Activated CD4-positive, alpha-beta memory T cell treated with anti-CD3 and anti-CD28 coated beads for 36 hours (primary cell): Measurements from ENCODE around the gene ACVR1B. TPM values are rescaled to one million over a fixed set of nuclear protein-coding genes. Genes with fewer than 3 reads are reported as not detected.

ENCODE experiments used
- CTCF ChIA-PET: fragments of 350-600 bp; sonication (Branson Sonifier 250); formaldehyde crosslinking; loops from one replicate; lab custom pipeline; 2021; ENCODE audit warnings: antibody characterized with exemption, inconsistent platforms; lab: Charles Lee
- POLR2A ChIA-PET: fragments of 350-600 bp; sonication (Branson Sonifier 250); formaldehyde crosslinking; loops from one replicate; lab custom pipeline; 2021; ENCODE audit warnings: antibody characterized with exemption; lab: Charles Lee
- DNase-seq: peaks from one replicate; pipeline ENCODE4 v3.0.0-alpha.2; 2020
- H3K27ac Mint-ChIP-seq: one replicate; pipeline ENCODE4 v1.8.0; 2021; ENCODE audit warnings: mixed read lengths
- H3K27me3 Mint-ChIP-seq: one replicate; pipeline ENCODE4 v1.8.0; 2021; ENCODE audit warnings: mixed read lengths
- H3K36me3 Mint-ChIP-seq: one replicate; pipeline ENCODE4 v1.8.0; 2021; ENCODE audit warnings: mixed read lengths
- H3K4me1 Mint-ChIP-seq: one replicate; pipeline ENCODE4 v1.8.0; 2021; ENCODE audit warnings: low read depth, mixed read lengths
- H3K4me3 Mint-ChIP-seq: one replicate; pipeline ENCODE4 v1.8.0; 2021; ENCODE audit warnings: mild to moderate bottlenecking, mixed read lengths
- H3K9me3 Mint-ChIP-seq: one replicate; pipeline ENCODE4 v1.8.0; 2021; ENCODE audit warnings: mixed read lengths
- intact Hi-C: fragments of 100-400 bp; cut with micrococcal nuclease; formaldehyde crosslinking; loops from one replicate; pipeline ENCODE4 v1.15.1; 2023
- total RNA-seq, 2 experiments: library from RNA; stranded (reverse); gene quantifications; one replicate each; pipeline ENCODE4 v1.2.3, GENCODE V29; 2021

ACVR1B gene
- total RNA-seq, 2 experiments from 2014 or later = 8.0 to 8.3 TPM

DNA sequence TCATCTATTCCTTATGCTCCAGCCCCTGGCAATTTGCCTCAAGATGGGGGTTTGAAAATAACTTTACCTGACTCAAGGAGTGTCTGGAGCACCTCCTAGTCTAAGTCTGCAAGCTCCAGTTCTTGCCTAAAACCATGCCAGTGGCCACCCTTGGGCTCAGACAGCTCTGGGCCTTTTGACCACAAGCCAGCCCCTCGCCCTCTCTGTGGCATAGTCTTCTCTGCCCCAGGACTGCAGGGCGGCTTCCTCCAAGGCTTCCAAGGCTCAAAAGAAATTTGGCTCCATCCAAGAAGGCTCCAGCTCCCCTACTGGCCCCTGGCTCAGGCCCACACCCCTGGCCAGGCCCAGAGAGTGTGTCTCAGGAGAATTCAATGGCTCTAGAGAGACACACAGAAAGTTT lies 29.4 kb upstream of the ACVR1B start:
- H3K27ac Mint-ChIP-seq = no peak overlapping the region
- peaks cover 12% of the 10 kb centered on the region for H3K4me1 Mint-ChIP-seq
- POLR2A ChIA-PET = no interaction called here
- no peaks in the 10 kb centered on the region for H3K9me3 Mint-ChIP-seq
- H3K27me3 Mint-ChIP-seq = no peaks in the 10 kb centered on the region
- no peak for DNase-seq
- no peaks in the 10 kb centered on the region for H3K36me3 Mint-ChIP-seq
- H3K4me3 Mint-ChIP-seq = no peak overlapping the region
- CTCF ChIA-PET = interaction anchor here (0.8 to 3.1 kb wide), 21 partner anchors 9 to 501 kb away, joined by 3 to 21 read pairs (median 6); no protein-coding TSS in a partner anchor
- intact Hi-C loops = no loop called here

- DNase-seq = no peak
- ChIA-PET CTCF (interaction anchor here (0.7 to 3.1 kb wide), 24 partner anchors 9 to 502 kb away, joined by 3 to 21 read pairs (median 5); no protein-coding TSS in a partner anchor), POLR2A (no interaction called here)
- Mint-ChIP-seq H3K27me3 (no peaks in the 10 kb centered on the region), H3K36me3 (no peaks in the 10 kb centered on the region), H3K4me1 (peaks cover 12% of the 10 kb centered on the region), H3K9me3 (no peaks in the 10 kb centered on the region), H3K4me3 (no peak overlapping the region), H3K27ac (no peak overlapping the region)
- intact Hi-C loops = no loop called here
Measured at GRCh38 chr12:51922762-51923505, 28.6 kb upstream of the ACVR1B start.

DNA sequence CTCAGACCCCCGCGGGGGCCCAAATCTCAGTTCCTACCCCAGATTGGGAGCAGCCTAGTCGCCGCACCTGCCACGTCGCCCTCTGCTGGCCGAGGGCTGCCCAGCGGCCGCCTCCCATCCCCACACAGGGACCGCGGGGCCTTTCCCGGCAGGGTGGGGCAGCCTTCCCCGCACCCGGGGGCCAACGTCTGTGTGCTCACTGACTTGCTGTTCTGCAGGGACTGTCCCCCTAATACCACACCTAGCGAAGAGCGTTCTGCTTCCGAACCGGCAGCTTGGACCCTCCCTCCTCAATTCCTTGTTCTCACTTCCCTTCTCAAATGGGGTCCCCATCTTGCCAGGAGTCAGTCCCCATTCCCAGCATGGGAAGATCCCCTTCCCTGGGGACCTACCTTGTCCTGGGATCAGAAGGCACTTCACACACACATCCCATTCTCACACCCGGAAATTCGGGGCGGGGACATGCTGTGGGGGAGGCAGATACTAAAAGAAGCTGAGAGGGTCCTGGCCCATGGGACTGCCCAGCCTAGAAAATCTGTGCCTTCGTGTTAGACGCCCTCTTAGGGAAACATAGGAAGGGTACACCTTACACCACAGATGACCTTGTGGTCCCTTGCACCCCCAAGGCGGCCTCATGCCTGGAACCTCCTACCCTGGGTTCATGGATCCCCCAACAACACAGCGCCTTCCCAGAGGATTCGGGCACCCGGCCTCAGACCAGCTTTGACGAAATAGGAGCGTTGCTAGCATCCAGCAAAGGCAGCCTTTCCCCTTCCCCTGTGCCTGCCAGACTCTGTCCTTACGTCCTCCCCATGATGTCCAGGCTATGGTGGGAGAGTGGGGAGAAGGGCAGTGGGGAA lies 27.8 kb upstream of the ACVR1B start:
- no peak overlapping the region for H3K27ac Mint-ChIP-seq
- CTCF ChIA-PET = interaction anchor here (0.6 to 4.7 kb wide), 24 partner anchors 10 to 1533 kb away, joined by 3 to 33 read pairs (median 5); no protein-coding TSS in a partner anchor
- DNase-seq = peak; percentile 69
- peaks cover 12% of the 10 kb centered on the region for H3K4me1 Mint-ChIP-seq
- H3K36me3 Mint-ChIP-seq = no peaks in the 10 kb centered on the region
- no peaks in the 10 kb centered on the region for H3K9me3 Mint-ChIP-seq
- H3K27me3 Mint-ChIP-seq = no peaks in the 10 kb centered on the region
- POLR2A ChIA-PET = interaction anchor here (0.6 kb wide), 1 partner anchor 101 kb away, joined by 3 read pairs; no protein-coding TSS in a partner anchor
- no peak overlapping the region for H3K4me3 Mint-ChIP-seq
- intact Hi-C loops = loop anchor here (2.0 kb wide), 1 partner anchor 101 kb away; no protein-coding TSS in a partner anchor

- POLR2A ChIA-PET = no interaction called here
- no peaks in the 10 kb centered on the region for H3K36me3 Mint-ChIP-seq
- CTCF ChIA-PET = interaction anchor here (1.6 to 4.7 kb wide), 4 partner anchors 15 to 100 kb away, joined by 3 to 33 read pairs (median 18); no protein-coding TSS in a partner anchor
- no peaks in the 10 kb centered on the region for H3K9me3 Mint-ChIP-seq
- intact Hi-C loops = loop anchor here (2.0 kb wide), 1 partner anchor 100 kb away; no protein-coding TSS in a partner anchor
- H3K4me3 Mint-ChIP-seq = no peak overlapping the region
- no peaks in the 10 kb centered on the region for H3K27me3 Mint-ChIP-seq
- H3K4me1 Mint-ChIP-seq = peaks cover 12% of the 10 kb centered on the region
- no peak for DNase-seq
- H3K27ac Mint-ChIP-seq = no peak overlapping the region
Measured at GRCh38 chr12:51924551-51925319, 26.8 kb upstream of the ACVR1B start.

DNA sequence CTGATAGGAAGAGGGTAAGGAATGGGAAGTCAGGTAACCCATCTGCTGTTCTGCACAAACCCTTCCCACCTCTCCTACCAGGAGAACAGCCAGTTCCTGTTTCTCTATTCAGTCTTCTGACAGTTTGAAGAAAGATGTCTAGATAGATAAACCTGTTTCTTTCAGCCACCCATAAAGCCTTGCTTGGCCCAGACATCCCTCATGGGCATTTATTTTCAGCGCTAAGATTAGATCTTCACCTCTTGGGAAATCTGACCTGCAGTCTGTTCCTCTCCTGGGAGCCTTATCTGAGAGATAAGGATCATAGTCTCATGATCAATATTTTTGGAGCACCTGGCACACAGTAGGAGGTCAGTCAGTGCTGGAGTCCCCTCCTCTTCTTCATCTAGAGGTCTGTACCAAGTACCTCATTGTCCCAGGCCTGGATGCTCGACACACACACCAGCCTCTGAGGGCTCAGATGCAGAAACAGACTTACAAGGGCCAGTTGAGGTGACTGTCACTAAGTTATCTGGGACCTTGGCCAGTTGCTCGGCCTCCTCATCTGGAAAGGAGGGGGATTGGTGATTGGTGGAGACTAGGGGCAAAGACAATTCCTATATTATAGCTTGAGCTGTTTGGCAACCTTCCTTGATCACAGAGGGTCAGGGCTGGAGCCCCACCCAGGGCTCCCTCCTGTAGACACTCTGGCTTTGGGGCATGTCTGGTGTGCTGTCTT lies 26.0 kb upstream of the ACVR1B start:
- Mint-ChIP-seq H3K27ac (no peak overlapping the region), H3K9me3 (no peaks in the 10 kb centered on the region), H3K36me3 (no peaks in the 10 kb centered on the region), H3K4me1 (peaks cover 12% of the 10 kb centered on the region), H3K4me3 (no peak overlapping the region), H3K27me3 (no peaks in the 10 kb centered on the region)
- intact Hi-C loops = loop anchor here (1.0 to 2.0 kb wide), 3 partner anchors 45 to 99 kb away; no protein-coding TSS in a partner anchor
- ChIA-PET POLR2A (no interaction called here), CTCF (interaction anchor here (0.6 to 4.7 kb wide), 7 partner anchors 14 to 105 kb away, joined by 3 to 33 read pairs (median 6); no protein-coding TSS in a partner anchor)
- DNase-seq = no peak

- Mint-ChIP-seq H3K27ac (no peak overlapping the region), H3K9me3 (no peaks in the 10 kb centered on the region), H3K36me3 (no peaks in the 10 kb centered on the region), H3K27me3 (no peaks in the 10 kb centered on the region), H3K4me3 (no peak overlapping the region), H3K4me1 (peaks cover 12% of the 10 kb centered on the region)
- intact Hi-C loops = loop anchor here (1.0 to 2.0 kb wide), 2 partner anchors 45 to 54 kb away; no protein-coding TSS in a partner anchor
- ChIA-PET POLR2A (no interaction called here), CTCF (interaction anchor here (0.6 to 4.7 kb wide), 9 partner anchors 13 to 105 kb away, joined by 3 to 33 read pairs (median 7); no protein-coding TSS in a partner anchor)
- DNase-seq = no peak
Measured at GRCh38 chr12:51926064-51926632, 25.4 kb upstream of the ACVR1B start.

DNA sequence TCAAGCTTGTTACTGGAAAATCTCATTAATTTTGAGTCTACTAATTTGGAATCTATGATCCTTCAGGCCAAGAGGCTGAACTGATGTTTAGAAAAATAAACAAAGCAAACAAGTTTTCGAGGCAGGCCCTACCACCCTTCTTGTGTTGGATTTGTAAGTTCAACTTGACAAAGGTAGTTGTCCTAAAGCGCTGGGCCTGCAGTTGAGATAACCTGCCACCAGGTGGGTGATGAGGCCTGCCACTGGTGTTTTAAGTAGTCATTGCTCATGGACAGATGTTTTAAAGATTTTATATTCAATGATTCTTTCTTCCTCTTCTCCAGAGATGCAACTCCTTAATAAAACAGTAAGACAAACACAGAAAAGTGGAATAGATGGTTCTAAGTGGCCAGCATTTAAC lies 24.8 kb upstream of the ACVR1B start:
- POLR2A ChIA-PET = no interaction called here
- CTCF ChIA-PET = interaction anchor here (0.9 to 4.7 kb wide), 9 partner anchors 9 to 98 kb away, joined by 3 to 33 read pairs (median 7); no protein-coding TSS in a partner anchor
- Mint-ChIP-seq H3K4me3 (no peak overlapping the region), H3K36me3 (no peaks in the 10 kb centered on the region), H3K4me1 (peaks cover 12% of the 10 kb centered on the region), H3K27ac (no peak overlapping the region), H3K9me3 (no peaks in the 10 kb centered on the region), H3K27me3 (no peaks in the 10 kb centered on the region)
- intact Hi-C loops = loop anchor here (1.0 to 2.0 kb wide), 2 partner anchors 44 to 54 kb away; no protein-coding TSS in a partner anchor
- peak; percentile 75 for DNase-seq

DNA sequence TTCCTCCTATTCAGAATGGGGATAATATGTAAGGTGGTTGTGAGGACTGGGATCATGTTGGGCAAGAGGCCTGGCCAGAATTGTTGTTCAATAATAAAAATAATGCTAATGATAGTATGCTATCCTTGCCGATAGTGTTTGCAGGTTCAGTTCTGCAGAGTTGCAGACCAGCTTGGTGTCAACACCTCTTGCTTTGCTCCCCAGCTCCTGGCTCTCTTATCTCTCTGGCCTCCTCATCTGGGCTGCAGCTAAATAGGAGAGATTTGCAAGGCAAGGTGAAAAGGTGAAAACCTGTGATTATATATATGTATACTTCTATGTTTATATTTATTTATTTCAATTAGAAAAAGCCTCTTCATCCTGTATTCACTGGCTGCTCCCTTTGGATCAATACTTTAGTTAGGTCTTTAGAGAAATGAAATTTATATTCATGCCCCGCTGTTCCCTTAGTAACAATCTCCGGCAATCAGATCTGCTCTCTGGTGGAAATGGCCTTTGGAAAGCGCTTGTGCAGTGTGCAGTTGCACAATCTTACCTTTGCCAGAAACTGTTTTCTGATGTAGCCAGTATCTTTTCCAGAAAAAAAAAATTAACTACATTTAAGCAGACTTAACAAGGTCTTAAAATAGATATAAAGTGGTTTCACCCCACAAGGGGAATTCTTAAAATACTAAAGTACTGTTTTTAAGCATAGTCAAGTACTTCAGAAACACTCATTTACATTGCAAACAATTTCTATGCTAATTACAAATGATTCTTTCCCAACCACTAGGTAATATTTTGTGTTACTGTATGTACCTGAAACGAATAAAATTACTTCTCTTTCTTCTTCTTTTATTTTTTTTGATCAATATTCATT lies 19.1 kb upstream of the ACVR1B start:
- no peaks in the 10 kb centered on the region for H3K9me3 Mint-ChIP-seq
- H3K27me3 Mint-ChIP-seq = peaks cover 3% of the 10 kb centered on the region
- H3K4me3 Mint-ChIP-seq = no peak overlapping the region
- DNase-seq = no peak
- intact Hi-C loops = no loop called here
- ChIA-PET POLR2A (no interaction called here), CTCF (no interaction called here)
- H3K27ac Mint-ChIP-seq = no peak overlapping the region
- no peaks in the 10 kb centered on the region for H3K36me3 Mint-ChIP-seq
- H3K4me1 Mint-ChIP-seq = no peaks in the 10 kb centered on the region

GRCh38 chr12:51934080-51934479 lies 17.4 kb upstream of the ACVR1B start:
- intact Hi-C loops = no loop called here
- Mint-ChIP-seq H3K4me1 (no peaks in the 10 kb centered on the region), H3K27ac (no peak overlapping the region), H3K27me3 (peaks cover 3% of the 10 kb centered on the region), H3K36me3 (no peaks in the 10 kb centered on the region), H3K4me3 (no peak overlapping the region), H3K9me3 (no peaks in the 10 kb centered on the region)
- ChIA-PET CTCF (interaction anchor here (1.3 kb wide), 1 partner anchor 12 kb away, joined by 8 read pairs; no protein-coding TSS in a partner anchor), POLR2A (no interaction called here)
- DNase-seq = no peak

- Mint-ChIP-seq H3K4me3 (no peak overlapping the region), H3K36me3 (no peaks in the 10 kb centered on the region), H3K27ac (no peak overlapping the region), H3K27me3 (peaks cover 3% of the 10 kb centered on the region), H3K9me3 (no peaks in the 10 kb centered on the region), H3K4me1 (no peaks in the 10 kb centered on the region)
- intact Hi-C loops = no loop called here
- POLR2A ChIA-PET = no interaction called here
- CTCF ChIA-PET = interaction anchor here (0.6 kb wide), 1 partner anchor 89 kb away, joined by 3 read pairs; no protein-coding TSS in a partner anchor
- no peak for DNase-seq
Measured at GRCh38 chr12:51937926-51938325, 13.6 kb upstream of the ACVR1B start.
